ENCODE data around the gene SCMH1. TPM values are rescaled to one million over a fixed set of nuclear protein-coding genes. Genes with fewer than 3 reads are reported as not detected.

SCMH1 gene
- total RNA-seq, 1 donor from 2014 or later = 5.0 TPM

GRCh38 chr1:41158147-41158875 lies 83.8 kb downstream of the SCMH1 start:
- Histone ChIP-seq H3K4me3 (ENCODE audit: low read depth, low read length) (no peak overlapping the region), H3K36me3 (ENCODE audit: control insufficient read depth, insufficient read depth, low read length) (no peaks in the 10 kb centered on the region), H3K27me3 (ENCODE audit: control insufficient read depth, insufficient read depth, low read length) (no peaks in the 10 kb centered on the region)
- FAIRE-seq (no peak), DNase-seq (ENCODE audit: low read depth) (no peak)
- TF ChIP-seq CTCF (IDR thresholded peaks at IDR 0.05; ENCODE audit: insufficient read depth, low read length, severe bottlenecking) = no peak

GRCh38 chr1:41155105-41155504 lies 87.0 kb downstream of the SCMH1 start:
- Histone ChIP-seq H3K27me3 (ENCODE audit: control insufficient read depth, insufficient read depth, low read length) (no peaks in the 10 kb centered on the region), H3K4me3 (ENCODE audit: low read depth, low read length) (no peak overlapping the region), H3K36me3 (ENCODE audit: control insufficient read depth, insufficient read depth, low read length) (no peaks in the 10 kb centered on the region)
- TF ChIP-seq CTCF (IDR thresholded peaks at IDR 0.05; ENCODE audit: insufficient read depth, low read length, severe bottlenecking) = no peak
- FAIRE-seq (no peak), DNase-seq (ENCODE audit: low read depth) (peak; percentile 8)

GRCh38 chr1:41153750-41154274 lies 88.3 kb downstream of the SCMH1 start:
- H3K4me3 ChIP-seq (ENCODE audit: low read depth, low read length) = no peak overlapping the region
- H3K36me3 ChIP-seq (ENCODE audit: control insufficient read depth, insufficient read depth, low read length) = peaks cover 2% of the 10 kb centered on the region
- FAIRE-seq (no peak), DNase-seq (ENCODE audit: low read depth) (no peak)
- H3K27me3 ChIP-seq (ENCODE audit: control insufficient read depth, insufficient read depth, low read length) = no peaks in the 10 kb centered on the region
- no peak for TF ChIP-seq CTCF (IDR thresholded peaks at IDR 0.05; ENCODE audit: insufficient read depth, low read length, severe bottlenecking)

GRCh38 chr1:41152622-41153044 lies 89.5 kb downstream of the SCMH1 start:
- FAIRE-seq (no peak), DNase-seq (ENCODE audit: low read depth) (peak; percentile 91)
- Histone ChIP-seq H3K4me3 (ENCODE audit: low read depth, low read length) (no peak overlapping the region), H3K36me3 (ENCODE audit: control insufficient read depth, insufficient read depth, low read length) (peaks cover 2% of the 10 kb centered on the region), H3K27me3 (ENCODE audit: control insufficient read depth, insufficient read depth, low read length) (no peaks in the 10 kb centered on the region)
- no peak for TF ChIP-seq CTCF (IDR thresholded peaks at IDR 0.05; ENCODE audit: insufficient read depth, low read length, severe bottlenecking)

GRCh38 chr1:41151846-41152245 lies 90.3 kb downstream of the SCMH1 start:
- no peaks in the 10 kb centered on the region for H3K27me3 ChIP-seq (ENCODE audit: control insufficient read depth, insufficient read depth, low read length)
- no peak for DNase-seq (ENCODE audit: low read depth)
- no peak for FAIRE-seq
- peaks cover 2% of the 10 kb centered on the region for H3K36me3 ChIP-seq (ENCODE audit: control insufficient read depth, insufficient read depth, low read length)
- TF ChIP-seq CTCF (IDR thresholded peaks at IDR 0.05; ENCODE audit: insufficient read depth, low read length, severe bottlenecking) = no peak
- H3K4me3 ChIP-seq (ENCODE audit: low read depth, low read length) = no peak overlapping the region
